ENCODE data around the gene PROX1.

PROX1 gene

GRCh38 chr1:213987927-213988506 lies at the start of gene PROX1:
PROX1 (plus strand) TSS chr1:213987973; CDS start chr1:213996536, 8,563 bp downstream.
- DNase-seq (ENCODE audit: low spot score), result peak; percentile 45

GRCh38 chr1:213938776-213939175 lies 49.0 kb upstream of the PROX1 start:
- DNase-seq (ENCODE audit: low spot score), result no peak

GRCh38 chr1:213939888-213940287 lies 47.9 kb upstream of the PROX1 start:
- no peak for DNase-seq (ENCODE audit: low spot score)

DNA sequence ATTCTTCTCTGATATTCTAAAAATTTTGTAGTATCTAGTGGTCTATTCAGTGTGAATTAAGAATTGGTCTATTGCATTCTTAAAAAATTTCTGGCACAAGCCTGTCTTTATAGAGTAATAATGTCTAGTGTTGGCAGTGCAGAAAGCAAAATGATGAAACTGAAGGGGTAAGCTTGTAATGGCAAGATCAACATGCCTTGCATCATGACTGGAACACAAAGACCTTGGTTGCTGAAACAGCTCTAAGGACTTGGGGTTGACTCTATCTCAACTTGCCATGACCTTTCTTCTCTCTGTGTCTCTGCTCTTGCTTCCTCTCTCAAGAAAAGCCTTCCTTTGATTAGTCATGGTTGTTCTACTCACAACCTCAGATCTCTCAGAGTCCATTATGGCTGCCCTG lies 46.8 kb upstream of the PROX1 start:
- DNase-seq (ENCODE audit: low spot score), result no peak

DNA sequence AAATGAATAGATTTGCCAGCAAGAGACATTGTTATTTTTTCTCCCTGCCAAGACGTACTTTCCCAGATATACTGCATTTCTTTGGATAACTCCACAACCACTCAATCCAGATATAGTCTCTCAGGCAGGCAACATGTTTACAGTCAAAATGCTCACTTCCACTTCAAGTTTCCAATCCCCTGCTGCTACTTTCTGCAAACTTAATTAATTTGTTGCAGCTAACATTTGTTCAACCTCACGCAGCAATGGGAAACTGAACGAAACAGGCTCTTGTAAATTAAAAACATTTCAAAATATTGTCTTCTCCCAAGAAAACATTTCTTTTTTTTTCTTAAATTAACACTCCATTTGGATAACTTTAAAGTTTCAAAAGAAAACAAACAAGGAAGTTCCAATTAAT lies 45.7 kb upstream of the PROX1 start:
- DNase-seq (ENCODE audit: low spot score), result no peak

DNA sequence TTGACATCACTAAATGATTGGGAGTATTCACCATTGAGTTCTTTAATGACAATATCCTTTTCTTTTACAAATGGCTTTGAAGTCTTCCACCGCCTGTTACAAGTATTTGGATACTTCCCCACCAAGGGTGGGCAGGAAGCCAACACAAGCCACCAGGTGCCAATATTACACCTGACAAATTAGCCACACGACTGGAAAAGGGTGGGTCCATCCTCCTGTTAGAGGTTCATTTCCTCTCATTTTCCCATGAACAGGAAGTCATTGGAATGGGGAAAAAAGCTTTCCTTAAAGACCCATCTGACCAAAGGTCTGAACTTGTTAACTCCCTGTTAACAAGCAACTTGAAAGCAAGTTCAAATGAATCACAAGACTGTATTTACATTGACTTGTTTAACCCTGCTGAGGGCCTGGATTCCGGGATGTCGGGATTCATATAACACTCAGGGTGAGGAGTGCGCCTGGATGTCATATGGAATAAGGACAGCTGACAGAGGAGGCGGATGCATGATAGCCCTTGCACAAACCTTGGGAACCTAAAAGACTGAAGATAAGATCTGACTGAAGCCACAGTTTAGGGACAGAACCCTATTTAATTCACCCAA lies 40.5 kb upstream of the PROX1 start:
- DNase-seq (ENCODE audit: low spot score), result no peak

DNA sequence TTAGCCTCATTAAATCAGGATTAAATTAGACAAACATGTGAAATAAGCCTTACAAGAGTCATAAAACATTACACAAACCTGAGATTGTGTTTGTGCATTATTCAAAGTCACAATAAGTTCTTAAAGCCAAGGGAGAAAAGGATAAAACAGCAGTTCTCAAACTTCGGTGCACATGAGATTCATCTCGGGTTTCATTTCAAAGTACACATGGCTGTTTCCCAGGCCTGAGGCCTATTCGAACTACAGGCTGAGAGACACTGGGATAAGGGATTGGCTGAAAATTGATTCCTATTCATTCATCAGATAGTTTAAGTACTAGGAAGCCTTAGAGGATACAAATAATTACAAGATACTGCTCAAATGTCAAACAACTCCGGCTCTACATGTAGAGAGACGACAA lies 35.9 kb upstream of the PROX1 start:
- DNase-seq (ENCODE audit: low spot score), result no peak

GRCh38 chr1:213953806-213954205 lies 34.0 kb upstream of the PROX1 start:
- no peak for DNase-seq (ENCODE audit: low spot score)

GRCh38 chr1:213956295-213956770 lies 31.4 kb upstream of the PROX1 start:
- DNase-seq (ENCODE audit: low spot score), result no peak

DNA sequence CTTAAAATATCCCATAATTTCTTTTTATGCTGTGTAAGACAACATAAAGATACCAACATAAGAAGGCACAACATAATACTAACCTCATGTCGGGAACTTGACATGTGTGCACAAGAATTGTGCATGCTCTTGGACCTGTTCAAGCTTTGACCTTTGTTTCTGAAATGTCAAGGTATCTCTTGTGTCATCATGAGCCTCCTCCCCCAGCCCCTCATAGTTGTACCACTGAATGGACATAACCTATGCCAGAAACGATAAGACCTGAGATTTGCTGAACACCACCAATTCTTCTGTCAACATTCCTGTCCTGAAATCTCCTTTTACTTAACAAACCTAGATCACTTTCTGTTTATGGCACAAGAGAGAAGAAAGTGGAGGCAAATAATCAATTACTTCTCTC lies 29.4 kb upstream of the PROX1 start:
- DNase-seq (ENCODE audit: low spot score), result no peak

DNA sequence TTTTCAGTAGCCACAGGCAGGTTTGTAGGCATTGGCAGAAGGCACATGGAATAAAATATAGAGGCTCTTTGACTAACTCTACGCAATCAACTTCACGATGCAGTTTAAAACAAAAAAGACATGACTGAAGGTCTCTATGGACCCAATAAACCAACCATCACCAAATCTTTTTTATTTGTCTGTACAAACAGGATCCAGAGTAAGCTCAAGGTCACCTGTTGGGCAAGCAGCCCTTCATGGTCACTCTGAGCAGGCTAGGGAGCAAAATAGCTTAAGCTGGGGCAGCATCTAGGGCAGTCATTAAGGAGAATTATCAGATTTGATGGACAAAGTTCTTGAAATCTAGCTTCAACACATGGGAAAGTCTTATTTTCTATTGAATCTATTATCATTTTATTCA lies 26.8 kb upstream of the PROX1 start:
- DNase-seq (ENCODE audit: low spot score), result no peak

GRCh38 chr1:213962508-213962907 lies 25.3 kb upstream of the PROX1 start:
- DNase-seq (ENCODE audit: low spot score), result no peak

- no peak for DNase-seq (ENCODE audit: low spot score)
These were observed 21.7 kb upstream of the PROX1 start for GRCh38 chr1:213966122-213966521.

- no peak for DNase-seq (ENCODE audit: low spot score)
These were observed 19.5 kb upstream of the PROX1 start for GRCh38 chr1:213968146-213968825.

DNA sequence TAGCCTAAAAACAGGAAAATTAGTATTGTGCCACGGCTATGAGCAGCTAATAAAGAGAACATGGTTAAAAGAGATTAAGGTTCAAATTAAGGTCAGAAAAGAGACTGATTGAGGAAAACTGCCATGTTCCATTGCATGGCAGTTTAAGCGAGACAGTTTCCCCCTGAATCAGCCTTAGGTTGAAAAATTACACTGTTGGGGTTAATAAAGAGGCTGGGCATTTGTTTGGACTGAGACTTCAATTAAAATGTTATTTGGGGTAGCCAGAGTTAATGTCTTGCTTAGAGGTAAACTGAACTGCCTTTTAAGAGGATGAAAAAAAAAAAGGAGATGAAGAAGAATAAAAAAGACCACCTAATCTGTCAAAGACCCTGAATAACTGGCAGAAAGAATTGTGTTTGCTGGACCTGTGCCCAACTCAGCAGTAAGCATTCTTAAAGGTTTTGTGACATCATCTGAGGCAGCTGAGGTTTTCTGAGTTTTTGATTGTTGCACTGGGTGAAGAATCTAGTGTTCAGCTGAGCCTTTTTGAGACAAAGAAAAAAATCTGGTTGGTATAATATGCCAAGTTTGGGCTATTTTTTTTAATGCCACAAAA lies 17.7 kb upstream of the PROX1 start:
- no peak for DNase-seq (ENCODE audit: low spot score)

- DNase-seq (ENCODE audit: low spot score), result no peak
These were observed 15.6 kb upstream of the PROX1 start for GRCh38 chr1:213972141-213972540.

GRCh38 chr1:213973129-213973528 lies 14.6 kb upstream of the PROX1 start:
- DNase-seq (ENCODE audit: low spot score), result no peak

GRCh38 chr1:213976665-213977485 lies 10.9 kb upstream of the PROX1 start:
- no peak for DNase-seq (ENCODE audit: low spot score)

- no peak for DNase-seq (ENCODE audit: low spot score)
These were observed 10.3 kb upstream of the PROX1 start for GRCh38 chr1:213977486-213977842.

GRCh38 chr1:213977909-213978308 lies 9.9 kb upstream of the PROX1 start:
- no peak for DNase-seq (ENCODE audit: low spot score)

GRCh38 chr1:213979751-213980586 lies 7.8 kb upstream of the PROX1 start:
- no peak for DNase-seq (ENCODE audit: low spot score)
